ENCODE data around the gene FILIP1L.
"Not testable (repeated sequence)": the region's sequence is repeated elsewhere in the genome, so short reads cannot be mapped to it uniquely, and the experiment has no call there.

FILIP1L gene

DNA sequence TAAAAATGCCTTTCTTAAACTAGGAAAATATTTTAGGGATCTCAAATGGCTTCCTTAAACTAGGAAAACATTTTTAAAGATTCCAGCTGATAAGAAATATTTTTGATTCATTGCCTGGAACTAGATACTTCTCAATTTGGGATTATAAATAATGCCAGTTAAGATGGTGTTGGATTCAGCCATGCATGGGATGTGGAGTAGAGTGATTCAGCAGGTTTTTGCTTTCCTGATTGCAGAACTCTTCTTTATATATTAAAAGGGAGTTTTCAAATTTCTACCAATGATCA is 15.6 kb downstream of the FILIP1L start:
- DNase-seq (ENCODE audit: low spot score), result no peak

DNA sequence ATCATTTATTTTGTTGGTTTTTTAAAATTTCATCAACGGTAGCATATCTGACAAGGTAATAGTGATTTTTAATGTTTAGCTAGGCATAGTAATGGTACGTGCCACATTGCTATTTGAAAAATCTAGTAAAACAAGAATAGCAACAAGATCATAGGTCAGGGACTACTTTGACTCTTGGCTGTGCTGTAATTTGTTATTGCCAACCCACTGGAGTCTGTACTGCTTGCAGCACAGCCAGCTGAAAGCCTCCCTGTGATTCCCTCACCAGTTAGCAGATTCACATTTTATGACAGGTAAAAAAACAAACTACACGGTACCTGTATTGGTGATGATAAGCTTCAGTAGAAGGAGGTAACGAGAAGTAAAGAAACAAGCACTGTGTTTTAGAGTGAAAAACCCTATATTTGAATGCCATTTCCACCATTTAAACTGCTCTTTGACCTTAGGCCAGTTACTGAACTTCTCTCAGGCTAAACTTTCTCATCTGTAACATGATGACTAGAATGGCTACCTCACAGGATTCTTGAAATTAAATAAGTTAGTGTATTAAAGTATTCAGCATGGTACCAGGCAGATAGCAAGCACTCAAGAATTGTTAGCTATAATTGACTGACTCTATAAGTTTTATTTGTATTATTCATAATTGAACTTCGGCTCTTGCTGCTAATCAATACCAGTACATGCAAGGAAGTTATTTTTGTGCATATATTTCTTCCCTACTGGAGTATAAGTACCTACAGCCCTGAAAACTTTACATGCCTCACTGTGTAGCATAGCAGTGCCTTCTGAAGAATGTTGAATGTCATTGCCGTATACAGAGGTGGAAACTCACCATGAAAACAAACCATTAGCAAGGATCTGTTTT is 16.1 kb downstream of the FILIP1L start:
- DNase-seq (ENCODE audit: low spot score), result no peak

DNA sequence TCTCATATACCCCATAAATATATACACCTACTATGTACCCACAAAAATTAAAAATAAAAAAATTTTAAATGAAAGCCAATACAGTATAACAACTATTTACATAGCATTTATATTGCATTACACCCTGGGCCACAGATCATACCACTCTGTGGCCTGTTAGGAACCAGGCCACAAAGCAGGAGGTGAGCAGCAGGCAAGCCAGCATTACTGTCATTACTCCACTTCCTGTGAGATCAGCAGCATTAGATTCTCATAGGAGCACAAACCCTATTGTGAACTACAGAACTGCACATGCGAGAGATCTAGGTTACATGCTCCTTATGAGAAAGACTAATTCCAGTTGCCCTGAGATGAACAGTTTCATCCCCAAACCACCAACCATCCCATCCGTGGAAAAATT is 17.4 kb downstream of the FILIP1L start:
- DNase-seq (ENCODE audit: low spot score), result no peak

DNA sequence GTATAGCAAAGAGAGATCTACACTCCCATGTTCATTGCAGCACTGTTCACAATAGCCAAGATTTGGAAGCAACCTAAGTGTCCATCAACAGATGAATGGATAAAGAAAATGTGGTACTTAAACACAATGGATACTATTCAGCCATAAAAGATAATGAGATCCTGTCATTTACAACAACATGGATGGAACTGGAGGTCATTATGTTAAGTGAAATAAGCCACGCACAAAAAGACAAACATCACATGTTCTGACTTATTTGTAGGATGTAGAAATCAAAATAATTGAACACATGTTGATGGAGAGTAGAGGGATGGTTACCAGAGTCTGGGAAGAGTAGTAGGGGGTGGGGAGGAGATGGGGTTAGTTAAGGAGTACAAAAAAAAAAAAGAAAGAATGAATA is 18.0 kb downstream of the FILIP1L start:
- DNase-seq (ENCODE audit: low spot score), result not testable (repeated sequence)

DNA sequence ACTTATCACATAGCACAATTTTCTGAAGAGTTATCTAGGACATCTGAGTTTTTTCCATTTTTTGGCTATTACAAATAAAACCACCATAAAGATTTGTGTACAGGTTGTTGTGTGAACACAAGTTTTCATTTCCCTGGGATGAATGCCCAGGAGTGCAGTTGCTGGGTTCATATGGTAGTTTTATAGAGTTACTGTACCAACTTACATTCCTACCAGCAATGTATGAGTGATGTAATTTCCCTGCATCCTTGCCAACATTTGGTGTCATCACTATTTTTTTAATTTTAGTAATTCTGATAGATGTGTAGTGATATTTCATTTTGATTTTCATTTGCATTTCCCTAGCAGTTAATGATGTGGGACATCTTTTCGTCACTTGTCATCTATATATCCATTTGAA is 20.5 kb downstream of the FILIP1L start:
- no peak for DNase-seq (ENCODE audit: low spot score)

DNA sequence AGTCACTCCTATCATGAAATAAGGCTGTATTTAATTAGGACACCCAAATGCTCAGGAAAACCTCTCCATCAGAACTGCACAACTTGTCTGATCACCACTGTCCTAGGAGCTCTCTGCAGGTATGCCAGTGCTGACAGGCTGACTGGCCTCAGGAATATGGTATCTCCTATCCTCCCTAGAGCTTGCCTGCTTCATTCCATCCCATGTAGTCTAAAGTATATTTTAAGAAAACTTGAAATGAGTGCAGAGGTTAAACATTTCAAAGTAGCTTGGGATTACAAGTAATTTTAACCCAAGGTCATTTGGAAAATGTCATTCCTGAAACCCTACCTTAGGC is 23.7 kb downstream of the FILIP1L start:
- DNase-seq (ENCODE audit: low spot score), result no peak

DNA sequence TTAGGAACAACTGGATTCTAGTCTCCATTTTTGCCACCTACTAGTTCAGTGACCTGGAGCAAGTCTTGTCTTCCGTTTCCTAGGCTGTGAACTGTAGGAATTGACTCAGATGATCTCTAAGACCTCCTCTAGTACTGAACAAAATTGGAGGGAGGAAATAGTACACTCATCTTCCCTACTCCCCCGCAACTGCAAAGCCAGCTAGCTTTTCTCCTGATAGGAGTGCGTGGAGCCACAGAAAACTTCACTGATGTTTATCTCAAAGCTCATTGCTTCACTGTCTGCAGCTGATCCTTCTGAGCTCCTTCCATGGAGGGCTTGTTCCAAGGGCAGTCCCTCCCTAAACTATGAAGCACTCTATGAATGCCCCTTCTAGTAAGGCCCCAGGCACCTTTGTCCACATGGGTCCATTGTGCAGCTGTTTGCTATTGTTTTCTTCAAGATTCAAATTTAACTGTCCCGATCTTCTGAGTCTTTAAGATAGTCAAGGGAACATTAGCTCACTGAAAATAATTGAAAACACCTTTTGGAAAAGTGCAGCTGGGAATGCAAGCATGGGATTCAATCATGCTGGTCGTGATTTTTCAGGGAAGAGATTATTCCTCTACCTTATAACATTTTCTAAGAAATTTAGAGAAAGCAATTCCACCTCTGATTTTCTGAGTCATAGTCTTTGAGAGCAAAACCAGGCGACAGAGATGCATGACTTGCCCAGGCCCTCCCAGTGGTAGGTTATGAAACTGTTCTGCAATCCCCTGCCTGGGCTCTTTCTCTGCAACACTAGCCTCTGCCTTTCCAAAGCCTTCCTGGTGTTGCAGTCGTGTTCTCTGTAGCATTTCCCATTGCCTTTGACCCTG is 24.3 kb downstream of the FILIP1L start:
- no peak for DNase-seq (ENCODE audit: low spot score)

DNA sequence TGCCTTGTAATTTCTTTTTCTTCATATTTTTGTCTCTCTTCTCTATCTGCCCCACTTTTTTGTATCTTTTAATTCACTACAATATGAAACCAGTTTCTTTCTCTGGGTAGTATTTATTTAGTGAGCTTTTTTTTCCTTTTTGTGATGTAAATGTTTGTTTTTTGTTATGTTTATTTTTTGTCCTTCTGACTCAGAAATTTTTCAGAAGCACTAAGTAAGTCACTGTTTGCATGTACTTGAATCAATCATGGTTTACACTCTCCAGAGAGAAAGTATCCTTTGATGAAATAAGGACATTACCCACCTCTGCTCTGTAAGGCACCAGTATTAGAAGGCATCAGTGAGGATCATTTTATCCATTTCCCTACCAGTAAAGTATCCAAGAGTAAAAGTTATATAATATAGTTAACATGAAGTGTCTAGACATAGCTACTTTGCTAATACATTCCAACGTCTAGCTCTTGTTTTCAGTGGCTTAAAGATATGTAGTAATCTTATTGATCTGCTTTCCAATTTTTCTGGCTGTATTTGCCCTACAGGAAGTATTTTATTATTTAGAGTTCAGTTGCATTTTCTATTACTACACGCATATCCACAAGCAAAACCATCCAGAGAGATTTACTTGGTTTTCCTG is 25.4 kb downstream of the FILIP1L start:
- no peak for DNase-seq (ENCODE audit: low spot score)

DNA sequence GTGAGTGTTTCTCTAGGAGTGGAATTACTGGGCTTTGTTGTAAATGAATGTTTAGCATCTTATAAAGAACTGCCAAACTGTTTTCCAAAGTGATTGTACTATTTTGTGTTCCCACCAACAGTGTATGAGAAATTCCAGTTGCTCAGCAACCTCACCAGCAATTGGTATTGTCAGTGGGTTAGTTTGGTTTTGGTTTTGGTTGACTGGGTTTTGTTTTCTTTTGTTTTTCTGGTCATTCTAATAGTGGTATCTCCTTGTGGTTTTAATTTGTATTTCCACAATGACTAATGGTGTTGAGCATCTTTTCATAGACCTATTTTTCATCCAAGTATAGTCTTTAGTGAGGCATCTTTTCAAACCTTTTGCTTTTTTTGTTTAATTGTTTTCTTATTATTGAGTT is 27.1 kb downstream of the FILIP1L start:
- DNase-seq (ENCODE audit: low spot score), result peak; percentile 4

DNA sequence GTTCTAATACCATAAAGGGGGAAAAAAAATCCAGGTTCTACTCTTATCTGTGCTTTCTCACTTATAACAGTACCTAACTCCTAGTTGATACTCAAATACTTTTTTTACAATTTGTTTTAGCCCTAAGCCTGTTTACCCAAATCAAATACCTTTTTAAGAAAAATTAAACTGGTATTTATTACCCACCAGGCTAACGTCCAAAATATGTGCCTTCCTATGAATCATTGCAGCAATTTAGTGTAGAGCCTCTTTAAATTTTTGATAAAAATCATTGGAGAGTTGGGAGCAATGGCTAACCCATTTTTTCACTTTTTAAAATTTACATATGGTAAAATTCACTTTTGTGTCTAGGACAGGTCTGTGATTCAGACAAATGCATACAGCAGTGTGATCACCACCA is 27.9 kb downstream of the FILIP1L start:
- DNase-seq (ENCODE audit: low spot score), result no peak

DNA sequence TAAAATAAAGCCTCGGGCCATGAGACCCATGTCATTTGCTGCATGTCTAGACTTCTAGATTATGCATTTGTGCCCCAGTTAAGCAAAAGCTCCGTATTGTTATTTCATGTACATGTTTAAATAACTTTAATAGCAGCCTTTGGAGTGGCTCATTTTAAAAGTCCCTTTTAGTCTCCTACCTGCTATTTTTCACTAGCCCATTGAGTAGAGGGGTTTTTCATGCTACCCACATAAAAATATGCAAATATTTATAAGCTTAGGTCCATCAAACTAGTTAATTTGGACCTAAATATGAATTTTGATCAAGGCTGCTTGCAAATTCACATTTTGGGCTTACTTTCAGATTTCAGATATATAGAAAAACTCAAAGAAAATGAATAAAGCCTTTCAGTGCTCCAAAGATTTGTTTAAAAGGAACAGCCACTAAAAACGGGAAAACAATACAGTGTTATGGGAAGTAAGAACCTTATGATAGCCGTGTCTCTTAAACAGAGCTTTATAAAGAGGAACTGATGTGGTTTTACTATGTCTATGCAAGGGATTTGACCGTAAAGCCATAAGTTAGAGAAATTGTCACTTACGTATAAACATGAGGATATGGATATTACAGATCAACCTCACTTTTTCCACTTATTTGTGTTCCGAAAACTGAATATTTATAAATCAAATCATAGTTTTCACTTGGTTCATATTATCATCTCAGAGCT is 30.0 kb downstream of the FILIP1L start:
- DNase-seq (ENCODE audit: low spot score), result no peak

DNA sequence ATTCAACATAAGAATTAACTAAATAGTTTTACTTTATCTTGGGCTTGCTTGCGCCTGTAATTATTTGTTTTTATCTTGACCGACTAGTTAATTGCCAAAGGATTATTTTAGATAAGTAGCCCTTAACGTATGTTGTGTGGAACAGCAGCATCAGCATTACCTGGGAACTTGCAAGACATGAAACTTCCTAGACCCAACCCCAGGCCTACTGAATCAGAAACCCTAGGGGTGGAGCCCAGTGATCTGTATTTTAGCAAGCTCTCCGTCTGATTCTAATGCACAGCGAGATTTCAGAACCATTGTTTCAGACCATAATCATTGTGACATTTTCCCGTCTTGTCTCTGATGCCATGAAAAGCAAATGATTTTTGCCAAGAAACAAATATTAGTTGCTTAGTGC is 31.1 kb downstream of the FILIP1L start:
- DNase-seq (ENCODE audit: low spot score), result no peak

DNA sequence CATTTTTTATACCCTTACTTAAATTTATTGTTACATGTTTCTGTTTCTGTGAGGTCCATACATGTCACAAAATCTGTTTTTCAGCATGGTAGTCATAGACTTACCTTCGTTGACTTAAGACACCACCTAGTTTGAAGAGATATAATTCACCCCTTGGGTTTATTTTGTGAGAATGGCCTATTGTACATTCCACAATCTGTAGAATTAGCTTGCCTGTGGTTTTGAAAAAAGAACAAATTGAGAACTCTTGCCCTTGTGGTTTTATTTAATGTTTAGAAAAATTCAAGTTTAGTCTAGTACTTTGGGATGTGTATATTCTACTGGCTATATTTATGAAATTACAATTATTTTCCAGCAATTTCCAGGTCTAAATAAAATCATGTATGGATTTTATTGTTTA is 31.6 kb downstream of the FILIP1L start:
- DNase-seq (ENCODE audit: low spot score), result no peak

DNA sequence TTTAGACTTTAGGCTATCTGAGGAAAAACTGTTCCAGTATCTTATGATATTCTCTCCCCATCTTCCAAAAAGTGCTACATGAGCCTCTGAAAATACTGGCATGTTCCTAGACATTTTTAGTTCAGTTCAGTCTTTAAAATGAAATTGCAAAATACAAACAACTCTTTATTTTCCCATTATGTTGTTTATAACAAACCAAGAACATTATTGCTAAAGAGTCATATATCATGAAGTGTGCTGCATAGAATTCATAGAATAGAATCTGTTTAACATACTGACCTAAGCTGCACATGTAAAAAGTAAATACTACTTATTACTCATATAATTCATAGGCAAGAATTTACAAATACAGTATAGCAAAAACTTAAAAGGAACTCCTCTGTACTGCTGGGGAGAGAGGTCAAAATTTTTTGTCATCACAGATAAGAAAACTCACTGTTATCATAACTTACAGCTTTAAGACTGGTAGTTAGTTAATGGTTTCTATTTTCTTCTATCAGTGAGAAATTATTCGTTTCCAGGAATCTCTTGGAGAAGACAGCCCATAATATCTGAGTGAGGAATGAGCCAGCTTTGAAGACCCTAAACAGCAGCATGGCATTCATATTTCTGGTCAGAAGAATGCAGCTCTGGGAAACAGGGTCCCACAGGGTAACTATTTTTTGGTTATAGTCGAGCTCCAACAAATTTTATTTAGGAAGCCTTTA is 32.2 kb downstream of the FILIP1L start:
- DNase-seq (ENCODE audit: low spot score), result no peak

DNA sequence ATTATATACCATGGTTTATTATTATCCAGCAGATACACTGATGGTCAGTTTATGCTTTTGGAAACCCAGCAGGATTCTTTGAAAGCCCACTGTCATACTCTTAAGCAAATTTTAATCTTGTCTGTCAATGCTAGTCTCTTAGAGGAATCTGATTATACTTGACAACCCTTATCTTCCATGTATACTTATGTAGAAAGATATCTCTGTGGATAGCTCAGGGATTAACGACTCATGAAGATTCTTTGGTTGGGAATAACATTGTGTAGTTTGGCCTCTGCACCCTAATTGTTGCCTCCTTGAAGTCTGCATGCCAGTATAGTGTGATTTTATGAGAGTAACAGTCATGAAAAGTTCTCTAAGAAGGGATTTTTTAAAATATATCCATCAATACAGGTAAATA is 33.0 kb downstream of the FILIP1L start:
- no peak for DNase-seq (ENCODE audit: low spot score)

DNA sequence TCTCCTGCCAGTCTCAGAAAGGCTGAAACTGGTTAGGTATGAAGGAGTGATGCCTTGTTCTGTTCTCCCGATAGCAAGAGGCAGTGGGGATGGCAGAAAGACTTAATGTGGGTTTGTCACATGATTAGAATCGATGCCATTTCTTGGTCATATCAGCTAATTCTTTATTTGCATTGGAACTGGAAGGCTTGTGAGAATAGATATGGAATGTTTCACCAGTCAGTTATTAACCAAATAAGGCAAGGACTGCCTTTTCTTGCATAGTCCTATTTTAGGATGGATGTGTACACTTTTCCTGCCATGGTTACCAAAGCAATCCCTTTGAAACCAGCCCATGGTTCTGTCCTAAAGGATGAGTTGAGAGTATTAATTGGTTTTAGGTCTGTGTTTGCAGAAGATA is 33.7 kb downstream of the FILIP1L start:
- no peak for DNase-seq (ENCODE audit: low spot score)

DNA sequence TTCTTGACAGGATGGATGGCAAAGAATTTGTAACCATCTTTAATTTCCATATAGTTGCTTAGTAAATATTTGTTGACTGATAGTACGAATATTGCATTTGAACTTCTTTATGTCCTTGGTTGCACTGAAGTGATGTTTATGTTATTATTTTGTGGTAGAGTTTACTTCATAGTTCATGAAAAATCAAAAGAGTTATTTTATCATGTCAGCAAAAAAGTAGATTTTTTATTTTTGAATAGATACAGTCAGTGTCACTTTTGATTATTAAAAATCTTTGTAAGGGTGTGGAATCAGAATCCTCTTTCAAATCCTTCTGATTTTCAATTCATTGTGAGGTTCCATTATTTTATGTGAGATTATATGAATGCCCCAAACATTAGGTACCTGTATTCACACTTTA is 35.0 kb downstream of the FILIP1L start:
- no peak for DNase-seq (ENCODE audit: low spot score)

DNA sequence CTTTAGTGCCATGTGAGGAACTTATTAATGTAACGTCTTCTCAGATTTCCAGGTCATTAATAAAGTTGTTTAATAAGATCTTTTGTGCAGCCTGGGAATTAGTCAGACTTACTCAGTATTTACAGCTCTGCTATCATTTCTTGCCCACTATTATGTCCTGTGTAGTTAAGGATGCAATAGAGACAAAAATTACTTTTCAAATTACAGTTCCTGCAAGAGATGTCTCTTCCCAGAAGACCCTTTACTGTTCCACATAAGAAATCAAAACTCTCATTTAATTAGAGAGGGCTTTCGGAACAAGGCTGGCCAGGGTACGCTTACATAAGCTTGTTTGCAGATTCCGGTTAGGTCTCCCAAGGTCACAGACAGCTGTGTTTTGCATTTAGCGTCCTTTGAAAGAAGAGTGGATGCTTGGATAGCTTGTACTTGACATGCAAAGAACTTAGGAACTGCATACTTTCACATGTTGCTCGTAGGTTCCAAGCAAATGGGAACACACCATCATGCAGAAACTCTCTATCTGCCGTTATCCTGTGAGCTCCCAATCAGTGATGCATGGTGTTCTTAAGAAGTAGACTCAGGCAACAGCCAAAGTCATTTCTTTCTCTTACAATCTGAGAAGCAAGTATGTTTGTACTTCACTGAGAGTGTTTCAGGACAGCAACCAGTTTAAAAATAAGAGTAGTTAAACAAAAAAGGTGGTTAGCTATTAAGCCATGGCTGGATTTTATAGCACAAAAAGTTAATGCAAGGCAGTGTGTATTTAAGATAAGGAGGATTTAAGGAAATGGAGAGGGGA is 37.4 kb downstream of the FILIP1L start:
- DNase-seq (ENCODE audit: low spot score), result no peak

DNA sequence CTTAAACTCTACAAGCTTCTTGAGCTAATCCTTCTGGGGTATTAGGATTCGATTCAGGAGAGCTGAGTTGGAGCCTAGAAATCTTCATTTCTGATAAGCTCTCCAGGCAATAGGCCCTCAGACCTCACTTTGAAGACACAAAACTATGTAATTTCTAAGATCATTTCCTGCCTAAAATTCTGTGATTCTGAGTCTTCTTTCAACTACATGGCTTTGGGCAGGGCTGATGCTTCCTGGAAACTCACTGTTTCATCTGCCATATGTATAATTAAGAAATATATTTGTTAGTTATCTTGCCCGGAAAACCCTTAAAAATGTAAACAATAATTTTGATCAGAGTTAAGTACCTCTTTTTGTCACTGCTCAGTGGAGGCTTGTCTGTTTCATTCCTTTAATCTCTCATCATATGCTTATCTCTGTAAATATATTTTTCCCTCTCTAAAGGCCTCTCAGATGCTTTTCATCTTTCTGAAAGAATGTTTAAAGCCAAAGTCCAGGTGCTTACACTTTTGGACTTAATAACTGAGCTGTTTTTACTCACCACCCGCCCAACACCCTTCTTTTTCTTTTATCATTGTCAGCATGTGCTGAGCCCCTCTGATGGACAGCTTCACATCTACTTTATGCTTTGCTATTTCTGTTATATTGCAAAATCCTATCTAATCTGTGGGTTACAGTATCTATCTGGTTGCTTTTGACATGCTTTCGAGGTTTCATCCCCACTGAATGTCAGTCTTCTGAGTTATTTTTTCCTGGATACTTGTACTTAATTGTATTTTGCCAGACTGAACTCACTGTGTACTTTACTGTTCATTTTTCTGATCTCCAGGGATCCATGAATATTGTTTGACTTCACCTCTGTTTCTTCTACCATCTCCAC is 38.2 kb downstream of the FILIP1L start:
- DNase-seq (ENCODE audit: low spot score), result peak; percentile 4

DNA sequence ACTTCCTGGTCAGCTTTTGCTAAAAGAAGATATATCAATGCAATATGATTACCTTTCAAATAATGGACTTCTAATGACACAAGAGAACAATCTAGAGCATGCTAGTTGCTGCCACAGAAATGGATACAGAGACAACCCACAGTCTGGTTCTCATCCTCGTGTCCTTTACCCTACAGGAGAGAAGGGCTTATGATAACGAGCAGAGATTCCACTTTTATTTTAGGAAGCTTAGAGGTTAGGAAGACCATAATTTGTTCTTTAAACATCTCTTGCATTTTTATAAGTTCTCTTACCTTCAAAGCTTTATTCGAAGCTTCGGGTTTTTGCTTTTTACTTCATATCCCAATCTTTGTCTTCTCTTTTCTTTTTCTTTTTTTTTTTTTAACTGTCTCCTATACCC is 39.1 kb downstream of the FILIP1L start:
- DNase-seq (ENCODE audit: low spot score), result no peak

Measured in SW480 (cell line).